DND-41 (cell line): Measurements from ENCODE around the gene TMEM250.

Experiments used
- ATAC-seq: fragments of 200-7000 bp; cut with Tn5 transposase; 3 replicates; pipeline ENCODE4 v1.9.1; 2021; ENCODE audit warnings: low read depth; ENCODE audit not compliant: insufficient read depth
- DNase-seq: peaks from one replicate; pipeline ENCODE4 v3.0.0-alpha.2; 2020
- H2AFZ ChIP-seq: 2 replicates; pipeline ENCODE4 v1.6.0; 2012; ENCODE audit warnings: low read depth, low read length
- H3K27ac ChIP-seq: 2 replicates; pipeline ENCODE4 v1.5.1; 2012; ENCODE audit warnings: low read length, inconsistent platforms
- H3K27me3 ChIP-seq: fragments of 200-600 bp; sonication (generic); 2 replicates; pipeline ENCODE4 v1.6.0; 2012; ENCODE audit warnings: low read length, mild to moderate bottlenecking, inconsistent platforms; ENCODE audit not compliant: insufficient read depth, poor library complexity
- H3K36me3 ChIP-seq: 2 replicates; pipeline ENCODE4 v1.5.1; 2012; ENCODE audit warnings: low read length, inconsistent platforms; ENCODE audit not compliant: insufficient read depth
- H3K4me1 ChIP-seq: 2 replicates; pipeline ENCODE4 v1.5.1; 2012; ENCODE audit warnings: mild to moderate bottlenecking, low read length; ENCODE audit not compliant: insufficient read depth
- H3K4me2 ChIP-seq: 2 replicates; pipeline ENCODE4 v1.6.0; 2012; ENCODE audit warnings: mild to moderate bottlenecking, moderate library complexity, low read length, inconsistent platforms; ENCODE audit not compliant: insufficient read depth
- H3K4me3 ChIP-seq, 2 experiments: fragments of 200-600 bp in 1 of 2; shearing (Covaris generic) in 1 of 2; 2 replicates each; pipeline ENCODE4 v1.5.1; 2012 to 2016; ENCODE audit warnings: inconsistent platforms in 2 of 2, low read length in 2 of 2, mild to moderate bottlenecking in 2 of 2, low read depth in 1 of 2, moderate library complexity in 1 of 2
- H3K79me2 ChIP-seq: 2 replicates; pipeline ENCODE4 v1.6.0; 2012; ENCODE audit warnings: low read length, inconsistent platforms; ENCODE audit not compliant: insufficient read depth
- H3K9ac ChIP-seq: 2 replicates; pipeline ENCODE4 v1.6.0; 2012; ENCODE audit warnings: low read depth, mild to moderate bottlenecking, inconsistent platforms, low read length, moderate library complexity
- H3K9me3 ChIP-seq: 2 replicates; pipeline ENCODE4 v1.5.1; 2012; ENCODE audit warnings: low read length, moderate library complexity, mild to moderate bottlenecking, inconsistent platforms; ENCODE audit not compliant: insufficient read depth, severe bottlenecking
- H4K20me1 ChIP-seq: 2 replicates; pipeline ENCODE4 v1.6.0; 2012; ENCODE audit warnings: low read length; ENCODE audit not compliant: insufficient read depth
- EZH2 ChIP-seq: IDR thresholded peaks from 3 replicates; pipeline ENCODE4 v1.6.1; 2012; ENCODE audit warnings: borderline replicate concordance, low read depth, mild to moderate bottlenecking, moderate library complexity, low read length, inconsistent platforms; ENCODE audit not compliant: severe bottlenecking
- TF ChIP-seq, protein P1 (sequence below): IDR thresholded peaks from 2 replicates; pipeline ENCODE4 v1.5.1; 2012; ENCODE audit warnings: borderline replicate concordance, low read length, moderate library complexity, mild to moderate bottlenecking; ENCODE audit not compliant: poor library complexity, severe bottlenecking; ENCODE audit errors: extremely low read depth

TMEM250 gene

GRCh38 chr9:136119883-136120393 is 1.3 kb upstream of the TMEM250 start:
- H3K4me2 ChIP-seq = peak overlapping the region; percentile 76
- H3K9me3 ChIP-seq = no peaks in the 10 kb centered on the region
- H2AFZ ChIP-seq = no peak overlapping the region
- peak overlapping the region; percentile 89 for H3K27ac ChIP-seq
- DNase-seq = no peak
- no peaks in the 10 kb centered on the region for H3K27me3 ChIP-seq
- H3K4me3 ChIP-seq = peak overlapping the region; percentile 76 to 81; a peak in 3 of 4 replicates
- H3K9ac ChIP-seq = peak overlapping the region; percentile 88
- peaks cover 38% of the 10 kb centered on the region for H3K79me2 ChIP-seq
- no peak for ATAC-seq
- H3K36me3 ChIP-seq = peaks cover 26% of the 10 kb centered on the region
- peaks cover 24% of the 10 kb centered on the region for H3K4me1 ChIP-seq
- no peak for TF ChIP-seq EZH2
- TF ChIP-seq, protein P1, sequence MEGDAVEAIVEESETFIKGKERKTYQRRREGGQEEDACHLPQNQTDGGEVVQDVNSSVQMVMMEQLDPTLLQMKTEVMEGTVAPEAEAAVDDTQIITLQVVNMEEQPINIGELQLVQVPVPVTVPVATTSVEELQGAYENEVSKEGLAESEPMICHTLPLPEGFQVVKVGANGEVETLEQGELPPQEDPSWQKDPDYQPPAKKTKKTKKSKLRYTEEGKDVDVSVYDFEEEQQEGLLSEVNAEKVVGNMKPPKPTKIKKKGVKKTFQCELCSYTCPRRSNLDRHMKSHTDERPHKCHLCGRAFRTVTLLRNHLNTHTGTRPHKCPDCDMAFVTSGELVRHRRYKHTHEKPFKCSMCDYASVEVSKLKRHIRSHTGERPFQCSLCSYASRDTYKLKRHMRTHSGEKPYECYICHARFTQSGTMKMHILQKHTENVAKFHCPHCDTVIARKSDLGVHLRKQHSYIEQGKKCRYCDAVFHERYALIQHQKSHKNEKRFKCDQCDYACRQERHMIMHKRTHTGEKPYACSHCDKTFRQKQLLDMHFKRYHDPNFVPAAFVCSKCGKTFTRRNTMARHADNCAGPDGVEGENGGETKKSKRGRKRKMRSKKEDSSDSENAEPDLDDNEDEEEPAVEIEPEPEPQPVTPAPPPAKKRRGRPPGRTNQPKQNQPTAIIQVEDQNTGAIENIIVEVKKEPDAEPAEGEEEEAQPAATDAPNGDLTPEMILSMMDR = no peak
- H4K20me1 ChIP-seq = peaks cover 27% of the 10 kb centered on the region

DNA sequence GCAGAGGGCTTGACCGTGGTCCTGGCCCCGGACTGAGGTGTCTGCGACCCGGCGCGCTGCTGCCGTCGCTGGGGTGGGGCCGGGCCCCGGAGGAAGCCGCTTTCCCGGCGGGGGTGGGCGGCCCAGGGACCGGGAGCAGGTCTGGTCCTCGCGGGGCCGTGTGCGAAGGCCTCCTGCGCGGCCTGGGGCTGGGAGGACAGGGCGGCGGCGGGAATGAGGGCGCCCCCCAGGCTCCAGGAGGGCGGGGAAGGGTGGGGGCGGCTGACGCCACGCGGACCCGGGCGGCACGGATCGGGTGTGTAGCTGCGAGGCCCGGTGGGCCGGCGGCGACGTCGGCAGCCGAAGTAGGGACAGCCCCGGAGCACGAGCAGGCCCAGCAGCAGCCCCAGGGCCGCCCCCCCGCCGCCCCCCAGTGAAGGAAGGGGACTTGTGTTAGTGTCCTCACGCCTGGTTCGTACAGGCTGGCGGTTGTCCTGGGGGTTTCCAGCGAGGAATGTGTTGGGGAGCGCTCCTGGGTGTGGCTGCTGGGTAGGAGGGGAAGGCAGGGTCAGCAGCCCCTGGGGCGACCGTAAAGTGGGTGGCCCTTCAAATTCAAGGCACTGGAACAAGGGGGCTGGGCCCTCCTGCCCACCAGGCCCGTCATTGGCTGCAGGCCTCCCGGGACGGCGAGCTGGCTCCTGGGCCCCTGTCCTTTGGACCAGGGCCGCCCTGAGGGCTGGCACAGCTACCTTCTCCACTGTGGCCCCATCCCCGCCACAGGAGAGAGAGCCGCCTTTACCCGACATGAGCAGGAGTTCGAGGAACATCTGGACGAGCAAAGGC is 597 bp upstream of the TMEM250 start:
- ATAC-seq (peak; percentile 44), DNase-seq (no peak)
- TF ChIP-seq, protein P1 = no peak
- TF ChIP-seq EZH2 = no peak
- Histone ChIP-seq H3K9ac (peak overlapping the region; percentile 88), H4K20me1 (peaks cover 27% of the 10 kb centered on the region), H2AFZ (peak overlapping the region; percentile 79), H3K79me2 (peaks cover 38% of the 10 kb centered on the region), H3K27me3 (no peaks in the 10 kb centered on the region), H3K9me3 (no peaks in the 10 kb centered on the region), H3K27ac (peak overlapping the region; percentile 89), H3K36me3 (peaks cover 33% of the 10 kb centered on the region), H3K4me2 (peak overlapping the region; percentile 76), H3K4me3 (peak overlapping the region; percentile 76 to 81), H3K4me1 (peaks cover 24% of the 10 kb centered on the region)

DNA sequence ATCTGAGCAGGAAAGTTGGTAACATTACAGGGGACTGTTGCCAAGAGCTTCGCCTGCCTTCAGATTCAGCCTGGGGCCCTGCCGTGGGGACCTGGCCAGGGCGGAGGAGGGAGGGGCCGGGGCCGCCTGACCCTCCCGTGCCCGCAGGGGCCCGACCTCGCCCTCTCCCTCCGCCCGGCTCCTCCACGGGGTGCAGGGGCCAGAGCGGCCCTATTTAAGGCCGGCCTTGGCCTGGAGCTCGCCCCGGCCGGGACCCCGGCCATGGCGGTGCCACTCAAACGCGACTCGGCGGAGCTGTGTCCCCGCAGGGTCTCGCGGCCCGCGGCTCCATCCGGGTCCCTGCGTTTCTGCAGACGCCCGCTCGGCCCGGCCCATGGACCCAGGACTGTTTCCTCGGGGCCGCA is 757 bp downstream of the TMEM250 start:
- H3K9ac ChIP-seq = peak overlapping the region; percentile 88
- peaks cover 34% of the 10 kb centered on the region for H3K36me3 ChIP-seq
- H3K4me2 ChIP-seq = peak overlapping the region; percentile 76
- H2AFZ ChIP-seq = peak overlapping the region; percentile 79
- no peak for DNase-seq
- H4K20me1 ChIP-seq = peaks cover 27% of the 10 kb centered on the region
- H3K27me3 ChIP-seq = no peaks in the 10 kb centered on the region
- peak; percentile 1; the same call in 1 of the 3 replicates for ATAC-seq
- H3K27ac ChIP-seq = peak overlapping the region; percentile 89
- no peak for TF ChIP-seq EZH2
- TF ChIP-seq, protein P1 = no peak
- peak overlapping the region; percentile 81 for H3K4me3 ChIP-seq
- no peaks in the 10 kb centered on the region for H3K9me3 ChIP-seq
- H3K4me1 ChIP-seq = peaks cover 24% of the 10 kb centered on the region
- H3K79me2 ChIP-seq = peaks cover 38% of the 10 kb centered on the region
